ENCODE results near the gene BOLA2B.
"Not testable (repeated sequence)": the region's sequence is repeated elsewhere in the genome, so short reads cannot be mapped to it uniquely, and the experiment has no call there.

Gene BOLA2B

GRCh38 chr16:30184096-30184890, 9.2 kb downstream of the BOLA2B start:
- DNase-seq (ENCODE audit: low read depth in 2 of 2): no peak

- DNase-seq (ENCODE audit: low read depth in 2 of 2): peak; percentile 34 to 37
Observed at GRCh38 chr16:30183233-30184095, 10.0 kb downstream of the BOLA2B start, which contains the start of gene CORO1A. Gene CORO1A, plus strand, starts transcription at chr16:30183602. Its CDS starts 1,608 bp downstream, at chr16:30185210.

- no peak for DNase-seq (ENCODE audit: low read depth in 2 of 2)
Observed at GRCh38 chr16:30180741-30181140, 12.7 kb downstream of the BOLA2B start.

DNA sequence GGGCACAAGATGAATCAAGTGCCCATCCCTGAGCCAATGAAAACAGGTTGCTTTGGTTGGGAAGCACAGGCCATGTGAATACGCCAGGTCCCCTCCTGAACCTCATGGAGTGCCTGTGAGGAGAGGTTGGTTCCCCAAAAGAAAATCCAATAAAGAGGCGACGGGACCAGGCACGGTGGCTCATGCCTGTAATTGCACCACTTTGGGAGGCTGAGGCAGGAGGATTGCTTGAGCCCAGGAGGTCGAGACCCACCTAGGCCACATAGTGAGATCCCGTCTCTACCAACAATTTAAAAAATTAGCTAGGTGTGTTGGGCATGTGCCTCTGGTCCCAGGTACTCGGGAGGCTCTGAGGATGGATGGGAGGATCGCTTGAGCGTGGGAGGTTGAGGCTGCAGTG, 13.5 kb downstream of the BOLA2B start:
- no peak for DNase-seq (ENCODE audit: low read depth in 2 of 2)

- no peak for DNase-seq (ENCODE audit: low read depth in 2 of 2)
Observed at GRCh38 chr16:30179195-30179594, 14.3 kb downstream of the BOLA2B start.

- DNase-seq (ENCODE audit: low read depth in 2 of 2): not testable (repeated sequence)
Observed at GRCh38 chr16:30176876-30177275, 16.6 kb downstream of the BOLA2B start.

- DNase-seq (ENCODE audit: low read depth in 2 of 2): no peak
Observed at GRCh38 chr16:30173054-30173453, 20.4 kb downstream of the BOLA2B start.

- DNase-seq (ENCODE audit: low read depth in 2 of 2): not testable (repeated sequence)
Observed at GRCh38 chr16:30170145-30170544, 23.3 kb downstream of the BOLA2B start.

DNA sequence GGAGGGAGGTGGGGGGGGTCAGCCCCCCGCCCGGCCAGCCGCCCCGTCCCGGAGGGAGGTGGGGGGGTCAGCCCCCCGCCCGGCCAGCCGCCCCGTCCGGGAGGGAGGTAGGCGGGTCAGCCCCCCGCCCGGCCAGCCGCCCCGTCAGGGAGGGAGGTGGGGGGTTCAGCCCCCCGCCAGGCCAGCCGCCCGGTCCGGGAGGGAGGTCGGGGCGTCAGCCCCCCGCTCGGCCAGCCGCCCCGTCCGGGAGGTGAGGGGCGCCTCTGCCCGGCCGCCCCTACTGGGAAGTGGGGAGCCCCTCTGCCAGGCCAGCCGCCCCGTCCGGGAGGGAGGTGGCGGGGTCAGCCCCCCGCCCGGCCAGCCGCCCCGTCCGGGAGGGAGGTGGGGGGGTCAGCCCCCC, 24.1 kb downstream of the BOLA2B start:
- DNase-seq (ENCODE audit: low read depth in 2 of 2): not testable (repeated sequence)

- not testable (repeated sequence) for DNase-seq (ENCODE audit: low read depth in 2 of 2)
Observed at GRCh38 chr16:30168746-30169145, 24.7 kb downstream of the BOLA2B start.

GRCh38 chr16:30166202-30166902, 27.1 kb downstream of the BOLA2B start:
- DNase-seq (ENCODE audit: low read depth in 2 of 2): no peak

GRCh38 chr16:30163538-30163937, 29.9 kb downstream of the BOLA2B start:
- no peak for DNase-seq (ENCODE audit: low read depth in 2 of 2)

DNA sequence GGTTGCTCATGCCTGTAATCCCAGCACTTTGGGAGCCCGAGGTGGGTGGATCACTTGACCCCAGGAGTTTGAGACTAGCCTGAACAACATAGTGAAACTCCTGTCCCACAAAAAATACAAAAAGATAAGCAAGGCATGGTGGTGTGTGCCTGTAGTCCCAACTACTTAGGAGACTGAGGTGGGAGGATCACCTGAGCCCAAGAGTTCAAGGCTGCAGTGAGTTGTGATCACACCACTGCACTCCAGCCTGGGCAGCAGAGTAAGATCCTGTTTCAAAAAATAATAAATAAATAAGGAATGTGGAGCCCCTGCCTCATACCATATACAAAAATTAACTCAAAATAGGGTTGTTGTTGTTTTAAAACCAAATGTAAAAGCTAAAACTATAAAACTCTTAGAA, 36.3 kb downstream of the BOLA2B start:
- no peak for DNase-seq (ENCODE audit: low read depth in 2 of 2)

DNA sequence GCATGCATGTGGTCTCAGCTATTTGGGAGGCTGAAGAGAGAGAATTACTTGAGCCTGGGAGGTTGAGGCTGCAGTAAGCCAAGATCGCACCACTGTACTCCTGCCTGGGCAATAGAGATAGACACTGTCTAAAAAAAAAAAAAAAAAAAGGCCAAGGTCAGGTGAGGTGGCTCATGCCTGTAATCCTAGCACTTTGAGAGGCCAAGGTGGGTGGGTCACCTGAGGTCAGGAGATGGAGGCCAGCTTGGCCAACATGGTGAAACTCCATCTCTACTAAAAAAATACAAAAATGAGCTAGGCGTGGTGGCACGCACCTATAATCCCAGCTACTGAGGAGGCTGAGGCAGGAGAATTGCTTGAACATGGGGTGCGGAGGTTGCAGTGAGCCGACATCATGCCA, 38.3 kb downstream of the BOLA2B start:
- DNase-seq (ENCODE audit: low read depth in 2 of 2): no peak

DNA sequence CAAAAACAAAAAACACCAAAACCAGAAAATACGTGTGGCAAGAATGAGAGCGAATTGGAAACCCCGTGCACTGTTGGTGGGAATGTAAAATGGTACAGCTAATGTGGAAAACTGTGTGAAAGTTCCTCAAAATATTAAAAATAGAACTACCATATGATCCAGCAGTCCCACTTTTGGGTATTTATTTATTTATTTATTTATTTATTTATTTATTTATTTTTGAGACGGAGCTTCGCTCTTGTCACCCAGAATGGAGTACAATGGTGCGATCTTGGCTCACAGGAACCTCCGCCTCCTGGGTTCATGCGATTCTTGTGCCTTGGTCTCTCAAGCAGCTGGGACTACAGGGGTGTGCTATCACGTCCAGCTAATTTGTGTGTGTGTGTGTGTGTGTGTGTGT, 40.9 kb downstream of the BOLA2B start:
- DNase-seq (ENCODE audit: low read depth in 2 of 2): no peak

- no peak for DNase-seq (ENCODE audit: low read depth in 2 of 2)
Observed at GRCh38 chr16:30151091-30151490, 42.4 kb downstream of the BOLA2B start.

DNA sequence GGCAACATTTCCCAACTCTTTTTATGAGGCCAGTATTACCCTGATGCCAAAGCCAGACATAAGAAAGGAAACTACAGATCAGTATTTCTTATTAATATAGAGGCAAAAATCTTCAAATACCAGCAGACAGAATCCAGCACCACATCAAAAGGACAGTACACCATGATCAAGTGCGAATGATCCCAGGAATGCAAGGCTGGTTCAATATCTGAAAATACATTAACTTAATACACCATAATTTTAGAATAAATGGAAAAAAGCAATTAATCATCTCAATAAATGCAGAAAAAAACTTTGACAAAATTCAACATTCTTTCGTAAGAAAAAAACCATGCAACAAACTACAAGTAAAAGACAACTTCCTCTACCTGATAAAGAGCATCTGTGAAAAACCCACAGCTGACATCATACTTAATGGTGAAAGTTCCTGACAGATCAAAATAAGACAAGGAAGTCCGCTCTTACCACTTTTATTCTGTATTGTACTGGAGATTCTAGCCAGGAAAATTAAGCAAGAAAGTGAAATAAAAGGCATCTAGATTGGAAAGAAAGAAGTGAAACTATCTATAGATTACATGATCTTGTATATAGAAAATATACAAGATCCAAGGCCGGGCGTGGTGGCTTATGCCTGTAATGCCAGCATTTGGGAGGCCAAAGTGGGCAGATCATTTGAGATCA, 44.1 kb downstream of the BOLA2B start:
- DNase-seq (ENCODE audit: low read depth in 2 of 2): no peak

DNA sequence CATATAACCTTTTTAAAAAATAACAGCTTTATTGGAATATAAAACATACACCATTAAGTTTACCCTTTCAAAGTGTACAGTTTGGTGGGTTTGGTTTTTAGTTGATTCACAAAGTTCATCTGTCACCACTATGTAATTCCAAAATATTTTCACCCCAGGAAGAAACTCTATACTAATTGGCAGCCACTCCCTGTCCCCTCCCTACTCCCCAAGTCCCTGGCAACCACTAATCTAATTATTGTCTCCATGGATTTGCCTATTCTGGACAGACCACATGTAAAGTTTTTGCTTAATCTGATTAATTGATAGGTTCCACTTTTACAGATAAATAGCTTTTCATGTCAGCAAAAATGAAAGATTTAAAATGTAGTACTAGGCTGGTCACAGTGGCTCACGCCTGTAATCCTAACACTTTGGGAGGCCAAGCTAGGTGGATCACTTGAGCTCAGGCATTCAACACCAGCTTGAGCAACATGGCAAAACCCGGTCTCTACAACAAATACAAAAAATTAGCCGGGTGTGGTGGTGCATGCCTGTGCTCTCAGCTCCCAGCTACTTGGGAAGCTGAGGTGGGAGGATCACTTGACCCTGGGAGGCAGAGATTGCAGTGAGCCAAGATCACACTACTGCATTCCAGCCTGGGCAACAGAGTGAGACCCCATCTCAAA, 45.5 kb downstream of the BOLA2B start:
- DNase-seq (ENCODE audit: low read depth in 2 of 2): no peak

DNA sequence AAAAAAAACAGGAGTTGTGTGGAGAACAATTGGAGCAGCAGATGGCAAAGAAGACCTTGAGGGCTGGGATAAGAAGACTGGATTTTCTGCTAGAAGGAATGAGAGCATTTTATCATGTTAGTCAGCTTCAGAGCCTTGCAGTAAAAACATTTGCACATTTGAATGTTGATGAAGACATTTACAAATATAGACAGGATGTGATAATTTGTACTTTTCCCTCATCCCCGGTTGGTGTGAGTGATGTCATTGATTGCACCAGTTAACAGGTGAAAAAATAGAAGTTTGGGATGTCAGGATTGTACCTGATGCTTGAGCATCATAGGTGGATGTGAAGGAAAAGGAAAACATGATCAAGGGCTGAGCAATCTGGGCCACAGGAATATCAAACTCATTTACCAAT, 47.8 kb downstream of the BOLA2B start:
- no peak for DNase-seq (ENCODE audit: low read depth in 2 of 2)

DNA sequence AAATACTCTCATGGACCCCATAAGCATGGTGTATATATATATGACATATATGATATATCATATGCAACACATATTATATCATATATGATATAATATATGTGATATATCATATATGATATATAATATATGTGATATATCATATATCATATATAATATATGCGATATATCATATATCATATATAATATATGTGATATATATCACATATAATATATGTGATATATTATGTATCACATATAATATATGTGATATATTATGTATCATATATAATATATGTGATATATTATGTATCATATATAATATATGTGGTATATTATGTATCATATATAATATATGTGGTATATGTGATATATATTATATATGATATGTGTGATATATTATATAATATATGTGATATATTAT, 48.5 kb downstream of the BOLA2B start:
- no peak for DNase-seq (ENCODE audit: low read depth in 2 of 2)

DNA sequence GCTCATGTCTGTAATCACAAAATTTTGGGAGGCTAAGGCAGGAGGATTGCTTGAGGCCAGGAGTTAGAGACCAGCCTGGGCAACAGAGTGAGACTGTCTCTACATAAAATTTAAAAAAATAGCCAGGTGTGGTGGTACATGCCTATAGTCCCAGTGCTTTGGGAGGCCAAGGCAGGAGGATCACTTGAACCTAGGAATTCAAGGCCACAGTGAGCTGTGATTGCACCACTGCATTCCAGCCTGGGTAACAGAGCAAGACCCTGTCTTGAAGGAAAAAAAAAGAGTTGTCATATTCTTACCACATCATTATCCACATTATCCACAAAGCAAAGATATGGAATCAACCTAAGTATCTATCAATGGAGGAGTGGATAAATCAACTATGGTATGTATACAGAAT, 49.4 kb downstream of the BOLA2B start:
- DNase-seq (ENCODE audit: low read depth in 2 of 2): no peak

All from fibroblast of skin of left quadriceps (primary cell).